Measurements from ENCODE around the gene GLB1L.

DNA sequence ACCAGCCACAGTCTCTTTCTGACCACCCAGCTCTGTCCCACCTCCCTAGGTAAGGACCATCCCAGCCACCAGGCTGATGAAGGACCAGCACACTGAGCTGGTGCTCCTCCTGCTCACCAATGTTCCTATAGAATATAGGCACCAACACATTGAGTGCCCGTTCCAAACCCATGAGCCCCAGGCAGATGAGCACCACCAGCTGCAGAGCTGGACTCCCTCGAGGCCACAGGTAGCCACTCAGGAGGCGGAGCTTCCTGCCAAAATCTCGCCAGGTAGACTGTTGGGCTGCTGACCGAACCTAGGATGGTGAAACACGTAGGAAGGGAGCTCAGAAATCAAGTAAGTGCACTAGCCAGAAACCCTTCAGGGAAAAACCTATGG lies 28.7 kb downstream of the GLB1L start:
- TF ChIP-seq, protein P1, sequence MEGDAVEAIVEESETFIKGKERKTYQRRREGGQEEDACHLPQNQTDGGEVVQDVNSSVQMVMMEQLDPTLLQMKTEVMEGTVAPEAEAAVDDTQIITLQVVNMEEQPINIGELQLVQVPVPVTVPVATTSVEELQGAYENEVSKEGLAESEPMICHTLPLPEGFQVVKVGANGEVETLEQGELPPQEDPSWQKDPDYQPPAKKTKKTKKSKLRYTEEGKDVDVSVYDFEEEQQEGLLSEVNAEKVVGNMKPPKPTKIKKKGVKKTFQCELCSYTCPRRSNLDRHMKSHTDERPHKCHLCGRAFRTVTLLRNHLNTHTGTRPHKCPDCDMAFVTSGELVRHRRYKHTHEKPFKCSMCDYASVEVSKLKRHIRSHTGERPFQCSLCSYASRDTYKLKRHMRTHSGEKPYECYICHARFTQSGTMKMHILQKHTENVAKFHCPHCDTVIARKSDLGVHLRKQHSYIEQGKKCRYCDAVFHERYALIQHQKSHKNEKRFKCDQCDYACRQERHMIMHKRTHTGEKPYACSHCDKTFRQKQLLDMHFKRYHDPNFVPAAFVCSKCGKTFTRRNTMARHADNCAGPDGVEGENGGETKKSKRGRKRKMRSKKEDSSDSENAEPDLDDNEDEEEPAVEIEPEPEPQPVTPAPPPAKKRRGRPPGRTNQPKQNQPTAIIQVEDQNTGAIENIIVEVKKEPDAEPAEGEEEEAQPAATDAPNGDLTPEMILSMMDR (IDR thresholded peaks at IDR 0.05) = no peak
- TF ChIP-seq EP300 (IDR thresholded peaks at IDR 0.05) = no peak
- TF ChIP-seq POLR2A (IDR thresholded peaks at IDR 0.05) = no peak
